Caco-2 (cell line): ENCODE measurements around the gene CNKSR3. TPM values are rescaled to one million over a fixed set of nuclear protein-coding genes. Genes with fewer than 3 reads are reported as not detected.

ENCODE experiments used
- BruUV-seq: library from RNA; stranded (reverse); fragments of 400-500 nt; replicated peaks from 2 replicates; lab custom pipeline; 2021; lab: Mats Ljungman, UMichigan
- CTCF ChIA-PET: fragments of 300-600 bp; sonication (Branson Sonifier 250); formaldehyde crosslinking; loops from one replicate; lab custom pipeline; 2022; ENCODE audit warnings: antibody characterized with exemption; lab: Charles Lee
- POLR2A ChIA-PET: fragments of 300-600 bp; sonication (Branson Sonifier 250); formaldehyde crosslinking; loops from one replicate; lab custom pipeline; 2022; ENCODE audit warnings: antibody characterized with exemption; lab: Charles Lee
- DNase-seq, 2 experiments: peaks; one replicate each; pipeline versions ENCODE4 v3.0.0 to v3.0.0-alpha.2; 2020 to 2022
- H3K27me3 ChIP-seq: replicated peaks from 2 replicates; pipeline ENCODE4 v1.6.0; 2011; ENCODE audit warnings: low read length; ENCODE audit not compliant: control insufficient read depth, insufficient read depth
- H3K36me3 ChIP-seq: 2 replicates; pipeline ENCODE4 v1.5.1; 2011; ENCODE audit warnings: low read length; ENCODE audit not compliant: control insufficient read depth, insufficient read depth
- H3K4me1 ChIP-seq: fragments of 250-450 bp; sonication (Bioruptor Pico); 2 replicates; pipeline ENCODE4 v1.5.1; 2020; ENCODE audit warnings: mild to moderate bottlenecking
- H3K4me3 ChIP-seq: 2 replicates; pipeline ENCODE4 v1.5.1; 2011; ENCODE audit warnings: low read depth, mild to moderate bottlenecking, control low read depth, low read length
- H3K9me3 ChIP-seq: fragments of 250-450 bp; sonication (Bioruptor Pico); 2 replicates; pipeline ENCODE4 v1.5.1; 2020; ENCODE audit warnings: mild to moderate bottlenecking, moderate library complexity
- H3K27ac Mint-ChIP-seq: one replicate; pipeline ENCODE4 v1.8.0; 2022; ENCODE audit warnings: mixed read lengths; ENCODE audit not compliant: unreplicated experiment
- H3K27me3 Mint-ChIP-seq: one replicate; pipeline ENCODE4 v1.8.0; 2022; ENCODE audit warnings: mixed read lengths; ENCODE audit not compliant: insufficient read depth, unreplicated experiment
- H3K36me3 Mint-ChIP-seq: one replicate; pipeline ENCODE4 v1.8.0; 2022; ENCODE audit warnings: mild to moderate bottlenecking, mixed read lengths; ENCODE audit not compliant: insufficient read depth, unreplicated experiment
- H3K4me1 Mint-ChIP-seq: one replicate; pipeline ENCODE4 v1.8.0; 2022; ENCODE audit warnings: low read depth, mixed read lengths; ENCODE audit not compliant: unreplicated experiment
- H3K4me3 Mint-ChIP-seq: one replicate; pipeline ENCODE4 v1.8.0; 2022; ENCODE audit warnings: mild to moderate bottlenecking, moderate library complexity, mixed read lengths; ENCODE audit not compliant: unreplicated experiment
- H3K9me3 Mint-ChIP-seq: one replicate; pipeline ENCODE4 v1.8.0; 2022; ENCODE audit warnings: mixed read lengths; ENCODE audit not compliant: unreplicated experiment
- intact Hi-C: fragments of 100-400 bp; cut with micrococcal nuclease; formaldehyde crosslinking; loops from one replicate; pipeline ENCODE4 v1.10.0; 2022; ENCODE audit not compliant: unreplicated experiment
- total RNA-seq: library from RNA; stranded (reverse); gene quantifications from 2 replicates; pipeline ENCODE4 v1.2.3, GENCODE V29; 2022
- TF ChIP-seq, protein P1 (sequence below), 2 experiments: fragments of 200-600 bp in 1 of 2; IDR thresholded peaks; 1 replicate in 1 of 2; 2 replicates in 1 of 2; pipeline versions ENCODE4 v1.5.1 to v1.8.0; 2011 to 2022; ENCODE audit warnings: antibody characterized with exemption in 1 of 2, control low read depth in 1 of 2, inconsistent platforms in 1 of 2, low read depth in 1 of 2, low read length in 1 of 2, mild to moderate bottlenecking in 1 of 2, moderate library complexity in 1 of 2; ENCODE audit not compliant: insufficient read depth in 1 of 2, severe bottlenecking in 1 of 2, unreplicated experiment in 1 of 2

CNKSR3 gene
- total RNA-seq, 1 experiment from 2014 or later: 33.1 TPM

DNA sequence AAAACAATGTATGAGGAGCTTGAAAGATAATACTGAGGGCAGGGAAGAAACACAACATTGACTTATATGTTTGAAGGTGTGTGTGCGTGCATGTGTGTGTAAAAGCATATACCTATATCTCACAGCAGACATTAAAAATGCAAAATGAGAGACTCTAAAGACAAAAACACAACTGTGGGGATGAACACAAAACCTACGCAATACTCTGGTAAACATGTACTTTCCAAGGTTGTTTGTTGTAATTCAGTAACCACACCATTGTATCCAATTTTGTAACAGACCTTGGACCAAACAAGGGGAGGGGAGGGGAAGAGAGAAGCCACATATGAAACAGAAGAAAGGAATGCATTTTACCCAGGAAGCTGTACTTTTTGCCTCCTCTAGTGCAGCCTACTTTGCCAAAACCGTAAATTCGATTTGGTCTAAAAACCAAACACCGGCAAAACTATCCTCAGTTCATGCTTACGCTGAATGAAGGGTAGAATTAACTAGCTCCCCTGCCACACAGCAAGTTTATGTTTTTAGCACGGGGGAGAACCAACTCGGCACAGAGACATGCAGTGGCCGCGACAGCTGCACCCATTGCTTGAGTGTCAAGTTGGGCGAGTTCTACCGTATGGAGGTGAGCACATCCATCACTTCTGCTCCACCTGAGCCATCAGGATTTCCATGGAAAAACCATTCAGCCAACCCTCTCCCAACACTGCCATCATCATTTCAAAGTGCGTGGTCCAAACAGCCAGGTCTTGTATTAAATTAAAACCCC is 50.0 kb downstream of the CNKSR3 start:
- intact Hi-C loops: no loop called here
- no peak for DNase-seq
- TF ChIP-seq, protein P1, sequence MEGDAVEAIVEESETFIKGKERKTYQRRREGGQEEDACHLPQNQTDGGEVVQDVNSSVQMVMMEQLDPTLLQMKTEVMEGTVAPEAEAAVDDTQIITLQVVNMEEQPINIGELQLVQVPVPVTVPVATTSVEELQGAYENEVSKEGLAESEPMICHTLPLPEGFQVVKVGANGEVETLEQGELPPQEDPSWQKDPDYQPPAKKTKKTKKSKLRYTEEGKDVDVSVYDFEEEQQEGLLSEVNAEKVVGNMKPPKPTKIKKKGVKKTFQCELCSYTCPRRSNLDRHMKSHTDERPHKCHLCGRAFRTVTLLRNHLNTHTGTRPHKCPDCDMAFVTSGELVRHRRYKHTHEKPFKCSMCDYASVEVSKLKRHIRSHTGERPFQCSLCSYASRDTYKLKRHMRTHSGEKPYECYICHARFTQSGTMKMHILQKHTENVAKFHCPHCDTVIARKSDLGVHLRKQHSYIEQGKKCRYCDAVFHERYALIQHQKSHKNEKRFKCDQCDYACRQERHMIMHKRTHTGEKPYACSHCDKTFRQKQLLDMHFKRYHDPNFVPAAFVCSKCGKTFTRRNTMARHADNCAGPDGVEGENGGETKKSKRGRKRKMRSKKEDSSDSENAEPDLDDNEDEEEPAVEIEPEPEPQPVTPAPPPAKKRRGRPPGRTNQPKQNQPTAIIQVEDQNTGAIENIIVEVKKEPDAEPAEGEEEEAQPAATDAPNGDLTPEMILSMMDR (IDR thresholded peaks at IDR 0.05; ENCODE audit: insufficient read depth in 1 of 2, low read depth in 1 of 2, low read length in 1 of 2, severe bottlenecking in 1 of 2, unreplicated experiment in 1 of 2): no peak

DNA sequence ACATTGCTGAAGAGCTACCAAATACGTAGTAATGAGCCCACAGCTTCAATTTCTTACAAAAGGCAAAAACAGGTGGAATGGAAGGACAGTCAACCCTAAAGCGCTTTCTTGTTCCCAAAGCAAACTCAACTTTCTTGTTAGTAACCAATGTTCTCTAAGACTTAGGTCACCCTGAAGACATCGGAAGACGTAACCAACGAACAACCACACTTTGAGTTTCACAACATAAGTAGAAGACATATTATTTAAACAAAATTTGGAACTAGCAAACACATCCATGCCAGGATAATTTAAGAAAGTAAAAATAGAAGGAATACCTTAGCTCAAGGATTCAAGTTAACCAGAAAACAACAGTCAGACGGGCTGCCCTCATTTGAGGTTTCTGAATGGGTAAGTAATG is 51.0 kb downstream of the CNKSR3 start:
- peaks cover 25% of the 10 kb centered on the region for H3K4me1 Mint-ChIP-seq
- H3K9me3 Mint-ChIP-seq: no peaks in the 10 kb centered on the region
- intact Hi-C loops: no loop called here
- no peak for DNase-seq
- no peaks in the 10 kb centered on the region for H3K4me1 ChIP-seq
- peaks cover 14% of the 10 kb centered on the region for H3K36me3 Mint-ChIP-seq
- no peaks in the 10 kb centered on the region for H3K9me3 ChIP-seq
- H3K27ac Mint-ChIP-seq: no peak overlapping the region
- no TSS peak for BruUV-seq
- ChIA-PET POLR2A (no interaction called here), CTCF (no interaction called here)
- no peak overlapping the region for H3K4me3 Mint-ChIP-seq
- H3K36me3 ChIP-seq: no peaks in the 10 kb centered on the region
- no peaks in the 10 kb centered on the region for H3K27me3 ChIP-seq
- no peak overlapping the region for H3K4me3 ChIP-seq
- TF ChIP-seq, protein P1 (IDR thresholded peaks at IDR 0.05; ENCODE audit: insufficient read depth in 1 of 2, low read depth in 1 of 2, low read length in 1 of 2, severe bottlenecking in 1 of 2, unreplicated experiment in 1 of 2): no peak
- no peaks in the 10 kb centered on the region for H3K27me3 Mint-ChIP-seq

More for the DNA sequence above, 50.0 kb downstream of the CNKSR3 start:
- no TSS peak for BruUV-seq
- H3K4me3 Mint-ChIP-seq: no peak overlapping the region
- peaks cover 25% of the 10 kb centered on the region for H3K4me1 Mint-ChIP-seq
- Histone ChIP-seq H3K9me3 (no peaks in the 10 kb centered on the region), H3K27me3 (no peaks in the 10 kb centered on the region), H3K4me3 (no peak overlapping the region), H3K36me3 (no peaks in the 10 kb centered on the region), H3K4me1 (no peaks in the 10 kb centered on the region)
- H3K27me3 Mint-ChIP-seq: no peaks in the 10 kb centered on the region
- POLR2A ChIA-PET: no interaction called here
- no peak overlapping the region for H3K27ac Mint-ChIP-seq
- H3K9me3 Mint-ChIP-seq: no peaks in the 10 kb centered on the region
- peaks cover 16% of the 10 kb centered on the region for H3K36me3 Mint-ChIP-seq
- CTCF ChIA-PET: no interaction called here

DNA sequence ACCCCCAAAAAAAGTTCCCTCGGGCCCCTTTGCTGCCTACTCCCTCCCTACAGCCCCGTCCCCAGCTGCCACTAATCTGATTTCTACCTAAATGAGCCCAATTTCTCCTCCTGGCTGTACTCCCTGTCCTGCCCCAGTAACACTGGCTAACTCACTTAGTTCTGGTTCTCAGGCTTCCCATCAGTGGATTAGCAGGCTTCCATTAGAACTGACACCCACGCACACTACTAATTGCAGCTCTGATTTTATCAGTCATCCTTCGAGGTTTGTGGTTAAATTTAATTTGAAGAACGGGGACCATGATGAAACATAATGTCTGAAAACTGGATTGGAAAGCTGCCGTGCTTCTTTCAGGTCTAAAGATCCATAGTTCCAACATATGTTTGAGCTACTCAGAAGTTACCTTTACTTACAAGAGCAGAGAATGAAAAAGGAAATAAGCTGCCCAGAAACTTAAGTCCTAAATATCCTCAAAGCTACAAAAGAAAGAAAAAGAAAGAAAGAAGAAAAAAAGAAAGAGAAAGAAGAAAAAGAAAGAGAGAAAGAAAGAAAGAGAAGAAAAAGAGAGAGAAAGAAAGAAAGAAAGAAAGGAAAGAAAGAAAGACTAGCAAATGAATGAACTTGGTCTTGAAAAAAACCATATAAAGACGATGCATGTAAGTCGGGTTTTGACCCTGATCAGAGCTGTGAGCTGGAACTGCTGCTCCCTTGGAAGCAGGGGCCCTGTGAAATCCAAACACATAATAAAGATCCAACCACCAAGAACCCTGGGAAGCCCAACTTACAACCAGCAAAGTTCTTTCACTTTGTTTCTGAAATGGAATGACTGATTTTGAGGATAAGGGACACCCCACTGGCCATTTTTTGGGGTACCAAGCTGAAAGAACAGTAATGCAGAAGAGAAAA is 51.7 kb downstream of the CNKSR3 start:
- no peaks in the 10 kb centered on the region for H3K4me1 ChIP-seq
- ChIA-PET POLR2A (interaction anchor here (0.7 kb wide), 1 partner anchor 52 kb away, joined by 4 read pairs; no protein-coding TSS in a partner anchor), CTCF (no interaction called here)
- no peak overlapping the region for H3K4me3 Mint-ChIP-seq
- H3K4me3 ChIP-seq: no peak overlapping the region
- no peaks in the 10 kb centered on the region for H3K9me3 Mint-ChIP-seq
- no peaks in the 10 kb centered on the region for H3K27me3 Mint-ChIP-seq
- no TSS peak for BruUV-seq
- peaks cover 25% of the 10 kb centered on the region for H3K4me1 Mint-ChIP-seq
- H3K36me3 ChIP-seq: no peaks in the 10 kb centered on the region
- H3K27me3 ChIP-seq: no peaks in the 10 kb centered on the region
- DNase-seq: no peak
- H3K36me3 Mint-ChIP-seq: peaks cover 7% of the 10 kb centered on the region
- H3K9me3 ChIP-seq: no peaks in the 10 kb centered on the region
- intact Hi-C loops: no loop called here
- TF ChIP-seq, protein P1 (IDR thresholded peaks at IDR 0.05; ENCODE audit: insufficient read depth in 1 of 2, low read depth in 1 of 2, low read length in 1 of 2, severe bottlenecking in 1 of 2, unreplicated experiment in 1 of 2): no peak
- no peak overlapping the region for H3K27ac Mint-ChIP-seq
